GM21717 (cell line): ENCODE results near the gene OR6C74.

Experiments
- ATAC-seq: cut with Tn5 transposase; IDR thresholded peaks from one replicate; pipeline ENCODE4 v1.9.1; 2021; ENCODE audit warnings: mild to moderate bottlenecking, moderate library complexity; ENCODE audit not compliant: unreplicated experiment

Gene OR6C74

GRCh38 chr12:55244309-55244708 lies at the start of gene OR6C74:
Gene OR6C74, plus strand, starts transcription at chr12:55244609. Its CDS starts 2,679 bp downstream, at chr12:55247288.
- ATAC-seq, result no peak

GRCh38 chr12:55220725-55221124 lies 23.7 kb upstream of the OR6C74 start, which contains the start of gene OR10A7:
Gene OR10A7, plus strand, starts transcription at chr12:55221025. Its CDS starts 0 bp downstream, at chr12:55221025.
- no peak for ATAC-seq

GRCh38 chr12:55226523-55226922 lies 17.9 kb upstream of the OR6C74 start:
- no peak for ATAC-seq

- ATAC-seq, result no peak
Observed at GRCh38 chr12:55227643-55228042, 16.8 kb upstream of the OR6C74 start.

GRCh38 chr12:55246159-55246558 lies 1.8 kb downstream of the OR6C74 start:
- no peak for ATAC-seq

GRCh38 chr12:55250944-55251343 lies 6.5 kb downstream of the OR6C74 start:
- no peak for ATAC-seq

GRCh38 chr12:55253281-55253680 lies 8.9 kb downstream of the OR6C74 start:
- no peak for ATAC-seq

- ATAC-seq, result no peak
Observed at GRCh38 chr12:55256831-55257230, 12.4 kb downstream of the OR6C74 start.

GRCh38 chr12:55258303-55258702 lies 13.9 kb downstream of the OR6C74 start:
- no peak for ATAC-seq

- no peak for ATAC-seq
Observed at GRCh38 chr12:55280991-55281390, 36.6 kb downstream of the OR6C74 start.

GRCh38 chr12:55289999-55290398 lies 45.6 kb downstream of the OR6C74 start:
- ATAC-seq, result no peak
